ENCODE measurements around the gene CA6.

CA6 gene

DNA sequence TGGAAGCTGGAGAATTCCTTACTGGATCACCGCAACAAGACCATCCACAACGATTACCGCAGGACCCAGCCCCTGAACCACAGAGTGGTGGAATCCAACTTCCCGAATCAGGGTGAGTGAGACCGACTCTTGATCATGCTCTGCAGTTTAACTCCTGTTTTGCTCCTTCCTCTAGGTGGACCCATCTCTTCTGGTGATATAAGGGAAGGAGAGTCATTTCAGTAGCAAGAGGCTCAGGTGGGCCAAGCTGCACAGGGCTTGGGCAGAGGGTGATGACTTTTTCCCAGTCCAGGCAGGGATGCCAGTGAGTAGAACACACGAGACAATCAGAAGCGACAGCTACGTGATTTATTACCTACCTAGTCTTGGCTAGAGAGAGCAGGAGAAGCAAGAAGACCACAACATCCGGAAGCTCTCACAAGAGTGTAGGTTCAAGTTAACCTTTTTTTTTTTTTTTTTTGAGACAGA lies 25.2 kb downstream of the CA6 start:
- Histone ChIP-seq H3K36me3 (ENCODE audit: insufficient read depth, insufficient read length, low read length) (no peaks in the 10 kb centered on the region), H3K4me1 (ENCODE audit: insufficient read depth, insufficient read length) (no peaks in the 10 kb centered on the region), H3K27me3 (ENCODE audit: insufficient read depth, insufficient read length) (no peaks in the 10 kb centered on the region), H3K4me3 (ENCODE audit: insufficient read length, low read depth) (no peak overlapping the region), H3K9me3 (ENCODE audit: insufficient read depth, low read length) (no peaks in the 10 kb centered on the region), H3K9ac (ENCODE audit: insufficient read length, low read depth) (no peak overlapping the region)
- no peak for DNase-seq (ENCODE audit: low read depth, low spot score)
- TF ChIP-seq ZNF274 (IDR thresholded peaks at IDR 0.05; ENCODE audit: low read depth, low read length) (no peak), YY1 (IDR thresholded peaks at IDR 0.05; ENCODE audit: insufficient read depth, insufficient read length) (no peak)

DNA sequence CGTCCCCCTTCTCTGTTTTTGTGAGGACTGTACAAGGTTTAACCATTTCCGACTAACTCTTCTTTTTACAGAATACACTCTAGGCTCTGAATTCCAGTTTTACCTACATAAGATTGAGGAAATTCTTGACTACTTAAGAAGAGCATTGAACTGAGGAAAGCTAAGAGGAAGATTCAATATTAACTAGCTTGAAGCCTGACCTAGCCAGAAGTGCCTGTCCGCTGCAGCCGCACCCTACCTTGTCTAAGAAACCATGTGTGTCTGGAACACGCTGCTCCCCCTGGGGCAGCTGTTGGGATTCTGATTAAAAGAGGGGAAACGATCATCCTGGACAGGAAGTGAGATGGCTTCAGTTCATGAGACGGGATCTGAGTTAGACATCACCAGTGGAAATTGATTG lies 28.9 kb downstream of the CA6 start:
- Histone ChIP-seq H3K36me3 (ENCODE audit: insufficient read depth, insufficient read length, low read length) (no peaks in the 10 kb centered on the region), H3K4me3 (ENCODE audit: insufficient read length, low read depth) (no peak overlapping the region), H3K9ac (ENCODE audit: insufficient read length, low read depth) (no peak overlapping the region), H3K9me3 (ENCODE audit: insufficient read depth, low read length) (no peaks in the 10 kb centered on the region), H3K27me3 (ENCODE audit: insufficient read depth, insufficient read length) (no peaks in the 10 kb centered on the region), H3K4me1 (ENCODE audit: insufficient read depth, insufficient read length) (no peaks in the 10 kb centered on the region)
- no peak for DNase-seq (ENCODE audit: low read depth, low spot score)
- no peak for TF ChIP-seq YY1 (IDR thresholded peaks at IDR 0.05; ENCODE audit: insufficient read depth, insufficient read length)
- TF ChIP-seq ZNF274 (IDR thresholded peaks at IDR 0.05; ENCODE audit: low read depth, low read length), result no peak
- no peak for TF ChIP-seq SUZ12 (IDR thresholded peaks at IDR 0.05; ENCODE audit: extremely low read depth, insufficient read depth, insufficient read length)

DNA sequence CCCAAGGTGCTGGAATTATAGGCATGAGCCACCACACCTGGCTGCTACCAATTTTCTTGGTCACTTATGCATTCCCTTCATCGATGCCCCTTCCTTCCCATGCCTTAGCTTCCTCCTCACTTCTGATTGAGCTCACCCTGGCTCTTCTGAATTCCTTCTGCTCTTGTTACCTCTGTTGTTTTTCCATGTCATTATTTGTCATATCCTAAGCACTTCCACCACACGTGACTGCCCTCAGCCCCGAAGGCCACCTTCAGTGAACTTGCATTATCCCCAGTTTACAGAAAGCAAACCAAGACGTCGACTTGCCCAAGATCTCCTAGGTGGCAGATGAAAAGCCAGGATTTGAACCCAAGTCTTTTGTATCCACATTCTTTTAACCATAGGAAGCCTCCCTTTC lies 30.7 kb downstream of the CA6 start:
- H3K27me3 ChIP-seq (ENCODE audit: insufficient read depth, insufficient read length), result no peaks in the 10 kb centered on the region
- TF ChIP-seq SUZ12 (IDR thresholded peaks at IDR 0.05; ENCODE audit: extremely low read depth, insufficient read depth, insufficient read length) (no peak), YY1 (IDR thresholded peaks at IDR 0.05; ENCODE audit: insufficient read depth, insufficient read length) (no peak), ZNF274 (IDR thresholded peaks at IDR 0.05; ENCODE audit: low read depth, low read length) (no peak)
- DNase-seq (ENCODE audit: low read depth, low spot score), result no peak
- no peaks in the 10 kb centered on the region for H3K4me1 ChIP-seq (ENCODE audit: insufficient read depth, insufficient read length)
- no peak overlapping the region for H3K9ac ChIP-seq (ENCODE audit: insufficient read length, low read depth)
- H3K36me3 ChIP-seq (ENCODE audit: insufficient read depth, insufficient read length, low read length), result no peaks in the 10 kb centered on the region
- no peak overlapping the region for H3K4me3 ChIP-seq (ENCODE audit: insufficient read length, low read depth)
- no peaks in the 10 kb centered on the region for H3K9me3 ChIP-seq (ENCODE audit: insufficient read depth, low read length)

DNA sequence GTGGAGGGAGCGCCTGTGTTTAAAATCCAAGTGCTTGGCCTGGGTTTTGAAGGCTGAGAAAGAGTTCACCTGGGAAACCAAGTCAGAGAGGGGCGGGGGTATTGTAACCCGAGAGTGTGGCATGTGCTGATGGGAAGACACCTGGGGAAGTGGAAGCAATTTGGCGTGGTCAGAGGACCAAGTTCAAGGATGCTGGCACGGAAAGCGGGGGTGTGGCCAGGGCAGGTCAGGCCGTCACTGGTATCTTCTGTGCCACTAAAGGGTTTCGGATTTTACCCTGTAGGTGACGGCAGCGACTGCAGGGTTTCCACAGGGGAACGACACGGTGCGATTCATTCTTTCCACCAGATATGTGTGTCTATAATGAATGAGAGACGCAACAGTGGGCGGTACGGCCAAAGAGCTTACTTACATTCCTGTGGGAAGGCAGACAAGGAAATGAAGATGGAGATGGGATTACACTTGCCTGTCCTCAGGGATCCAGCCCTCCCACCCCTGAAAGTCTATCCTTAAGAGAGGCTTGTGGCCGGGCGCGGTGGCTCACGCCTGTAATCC lies 31.3 kb downstream of the CA6 start:
- Histone ChIP-seq H3K9me3 (ENCODE audit: insufficient read depth, low read length) (no peaks in the 10 kb centered on the region), H3K27me3 (ENCODE audit: insufficient read depth, insufficient read length) (no peaks in the 10 kb centered on the region), H3K36me3 (ENCODE audit: insufficient read depth, insufficient read length, low read length) (no peaks in the 10 kb centered on the region), H3K9ac (ENCODE audit: insufficient read length, low read depth) (no peak overlapping the region), H3K4me3 (ENCODE audit: insufficient read length, low read depth) (no peak overlapping the region), H3K4me1 (ENCODE audit: insufficient read depth, insufficient read length) (no peaks in the 10 kb centered on the region)
- no peak for TF ChIP-seq ZNF274 (IDR thresholded peaks at IDR 0.05; ENCODE audit: low read depth, low read length)
- TF ChIP-seq YY1 (IDR thresholded peaks at IDR 0.05; ENCODE audit: insufficient read depth, insufficient read length), result no peak
- no peak for TF ChIP-seq SUZ12 (IDR thresholded peaks at IDR 0.05; ENCODE audit: extremely low read depth, insufficient read depth, insufficient read length)
- no peak for DNase-seq (ENCODE audit: low read depth, low spot score)

DNA sequence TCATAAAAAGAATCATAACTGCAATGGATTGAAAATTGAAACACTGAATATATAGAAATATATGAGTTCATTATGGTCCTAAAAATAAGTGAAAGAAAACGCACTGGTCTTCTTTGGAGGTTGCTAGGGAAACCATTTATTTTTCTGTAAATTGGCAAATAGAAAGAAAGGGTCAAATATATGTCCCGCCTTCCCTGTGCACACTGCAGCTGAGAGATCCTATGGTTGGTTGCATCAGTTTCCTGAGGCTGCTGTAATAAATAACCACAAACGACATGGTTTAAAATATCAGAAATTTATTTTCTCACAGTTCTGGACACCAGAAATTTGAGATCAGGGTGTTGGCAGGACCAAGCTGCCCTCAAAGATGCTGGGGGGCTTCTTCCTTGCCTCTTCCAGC lies 35.0 kb downstream of the CA6 start:
- Histone ChIP-seq H3K27me3 (ENCODE audit: insufficient read depth, insufficient read length) (no peaks in the 10 kb centered on the region), H3K9me3 (ENCODE audit: insufficient read depth, low read length) (no peaks in the 10 kb centered on the region), H3K9ac (ENCODE audit: insufficient read length, low read depth) (no peak overlapping the region), H3K36me3 (ENCODE audit: insufficient read depth, insufficient read length, low read length) (no peaks in the 10 kb centered on the region), H3K4me1 (ENCODE audit: insufficient read depth, insufficient read length) (no peaks in the 10 kb centered on the region), H3K4me3 (ENCODE audit: insufficient read length, low read depth) (no peak overlapping the region)
- DNase-seq (ENCODE audit: low read depth, low spot score), result no peak
- TF ChIP-seq ZNF274 (IDR thresholded peaks at IDR 0.05; ENCODE audit: low read depth, low read length) (no peak), SUZ12 (IDR thresholded peaks at IDR 0.05; ENCODE audit: extremely low read depth, insufficient read depth, insufficient read length) (no peak), YY1 (IDR thresholded peaks at IDR 0.05; ENCODE audit: insufficient read depth, insufficient read length) (no peak)

DNA sequence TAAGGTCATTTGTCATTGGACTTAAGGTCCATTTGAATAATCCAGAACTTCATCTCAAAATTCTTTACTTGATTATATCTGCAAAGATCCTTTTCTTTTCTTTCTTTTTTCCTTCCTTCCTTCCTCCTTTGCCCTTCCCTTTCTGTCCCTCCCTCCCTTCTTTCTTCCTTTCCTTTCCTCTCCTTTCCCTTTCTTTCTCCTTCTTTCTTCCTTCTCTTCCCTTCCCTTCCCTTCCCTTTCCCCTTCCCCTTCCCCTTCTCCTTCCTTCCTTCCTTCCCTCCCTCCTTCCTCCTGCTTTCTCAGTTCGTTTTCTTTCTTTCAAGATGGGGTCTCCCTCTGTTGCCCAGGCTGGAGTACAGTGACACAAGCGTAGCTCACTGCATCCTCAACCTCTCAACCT lies 35.5 kb downstream of the CA6 start:
- no peak overlapping the region for H3K9ac ChIP-seq (ENCODE audit: insufficient read length, low read depth)
- no peaks in the 10 kb centered on the region for H3K9me3 ChIP-seq (ENCODE audit: insufficient read depth, low read length)
- no peaks in the 10 kb centered on the region for H3K4me1 ChIP-seq (ENCODE audit: insufficient read depth, insufficient read length)
- H3K4me3 ChIP-seq (ENCODE audit: insufficient read length, low read depth), result no peak overlapping the region
- H3K27me3 ChIP-seq (ENCODE audit: insufficient read depth, insufficient read length), result no peaks in the 10 kb centered on the region
- TF ChIP-seq YY1 (IDR thresholded peaks at IDR 0.05; ENCODE audit: insufficient read depth, insufficient read length), result no peak
- TF ChIP-seq SUZ12 (IDR thresholded peaks at IDR 0.05; ENCODE audit: extremely low read depth, insufficient read depth, insufficient read length), result no peak
- TF ChIP-seq ZNF274 (IDR thresholded peaks at IDR 0.05; ENCODE audit: low read depth, low read length), result no peak
- no peaks in the 10 kb centered on the region for H3K36me3 ChIP-seq (ENCODE audit: insufficient read depth, insufficient read length, low read length)
- DNase-seq (ENCODE audit: low read depth, low spot score), result no peak

DNA sequence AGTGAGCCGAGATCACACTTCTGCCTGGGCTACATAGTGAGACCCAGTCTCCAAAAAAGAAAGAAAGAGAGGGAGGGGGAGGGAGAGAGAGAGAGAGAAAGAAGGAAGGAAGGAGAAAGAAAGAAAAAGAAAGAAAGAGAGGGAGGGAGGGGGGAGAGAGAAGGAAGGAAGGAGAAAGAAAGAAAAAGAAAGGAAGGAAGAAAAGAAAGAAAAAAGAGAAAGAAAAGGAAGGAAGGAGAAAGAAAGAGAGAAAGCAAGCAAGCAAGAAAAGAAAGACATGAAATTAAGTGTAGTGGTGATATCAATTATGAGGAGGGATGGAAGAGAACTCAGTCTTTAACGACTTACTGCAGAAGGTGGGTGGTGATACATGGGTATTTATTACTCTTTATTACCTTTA lies 38.5 kb downstream of the CA6 start:
- H3K4me3 ChIP-seq (ENCODE audit: insufficient read length, low read depth), result no peak overlapping the region
- TF ChIP-seq SUZ12 (IDR thresholded peaks at IDR 0.05; ENCODE audit: extremely low read depth, insufficient read depth, insufficient read length) (no peak), ZNF274 (IDR thresholded peaks at IDR 0.05; ENCODE audit: low read depth, low read length) (no peak), YY1 (IDR thresholded peaks at IDR 0.05; ENCODE audit: insufficient read depth, insufficient read length) (no peak)
- no peak for DNase-seq (ENCODE audit: low read depth, low spot score)
- H3K9me3 ChIP-seq (ENCODE audit: insufficient read depth, low read length), result no peaks in the 10 kb centered on the region
- H3K27me3 ChIP-seq (ENCODE audit: insufficient read depth, insufficient read length), result no peaks in the 10 kb centered on the region
- H3K36me3 ChIP-seq (ENCODE audit: insufficient read depth, insufficient read length, low read length), result no peaks in the 10 kb centered on the region
- H3K4me1 ChIP-seq (ENCODE audit: insufficient read depth, insufficient read length), result peaks cover 2% of the 10 kb centered on the region
- H3K9ac ChIP-seq (ENCODE audit: insufficient read length, low read depth), result no peak overlapping the region
